ENCODE measurements around the gene PLOD3.

GRCh38 chr7:101171442-101171837, 45.9 kb downstream of the PLOD3 start:
- TF ChIP-seq CTCF (IDR thresholded peaks at IDR 0.05 in 8 of 11, conservative IDR thresholded peaks at IDR 0.05 in 3 of 11) (no peak), POLR2AphosphoS5 (IDR thresholded peaks at IDR 0.05) (no peak)
